ENCODE data around the gene ZMYND11. TPM values are rescaled to one million over a fixed set of nuclear protein-coding genes. Genes with fewer than 3 reads are reported as not detected.

The ZMYND11 gene
- polyA plus RNA-seq, 1 of the 3 experiments (the other 2 are of a cell fraction): 33.1 TPM

DNA sequence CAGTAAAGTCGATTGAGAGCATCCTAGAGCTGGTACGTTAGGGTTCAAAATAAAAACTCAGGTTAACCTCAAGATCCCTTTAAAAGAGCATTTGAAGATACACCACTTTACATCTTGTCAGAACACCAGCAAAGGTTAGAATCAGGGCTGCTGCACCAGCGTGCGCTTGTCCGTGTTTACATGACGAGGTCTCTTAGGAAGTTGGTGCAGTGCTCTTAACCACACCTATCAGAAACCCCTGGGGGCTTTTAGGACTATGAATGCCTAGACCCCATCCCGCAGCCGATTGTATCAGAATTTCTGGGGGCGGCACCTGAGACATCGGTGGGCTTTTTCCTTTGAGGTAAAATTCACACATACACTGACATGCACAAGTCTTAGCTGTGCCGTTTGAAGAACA lies 97.6 kb downstream of the ZMYND11 start:
- no peaks in the 10 kb centered on the region for H3K9me2 ChIP-seq
- 95% methylated on average over 11 of the region's 11 CpGs for WGBS (ENCODE audit: low lambda C conversion rate)
- no peak overlapping the region for H3K9ac ChIP-seq
- H3K79me2 ChIP-seq (ENCODE audit: insufficient read depth): no peaks in the 10 kb centered on the region; the same call in 1 of the 2 replicates
- TF ChIP-seq MEF2A (IDR thresholded peaks at IDR 0.05; ENCODE audit: borderline replicate concordance, low read depth) (no peak), RXRA (IDR thresholded peaks at IDR 0.05; ENCODE audit: borderline replicate concordance, low read depth) (no peak), FOXJ3 (CRISPR knock-in tag; IDR thresholded peaks at IDR 0.05) (no peak), RCOR1 (IDR thresholded peaks at IDR 0.05; ENCODE audit: low read length) (no peak), MXI1 (IDR thresholded peaks at IDR 0.05; ENCODE audit: low read depth, low read length) (no peak), GATA2 (CRISPR knock-in tag; IDR thresholded peaks at IDR 0.05) (no peak)
- no peak overlapping the region for H2AFZ ChIP-seq (ENCODE audit: low read depth)
- H3K4me2 ChIP-seq: no peak overlapping the region
- ChIA-PET CTCF (no interaction called here), POLR2A (no interaction called here)
- no peaks in the 10 kb centered on the region for H3K9me3 ChIP-seq
- peaks cover 17 to 22% of the 10 kb centered on the region in 2 experiments for H3K36me3 ChIP-seq (replicated peaks in 1 of 2; ENCODE audit: control insufficient read depth in 1 of 2, insufficient read depth in 2 of 2, low read length in 1 of 2)
- no peak overlapping the region for H3K4me3 ChIP-seq (ENCODE audit: low read depth in 2 of 2, low read length in 1 of 2)
- H3K27me3 ChIP-seq (ENCODE audit: insufficient read depth): no peaks in the 10 kb centered on the region
- peaks cover 0 to 8% of the 10 kb centered on the region in 2 experiments; a peak in 2 of 4 replicates for H3K4me1 ChIP-seq (ENCODE audit: control insufficient read depth in 1 of 2, insufficient read depth in 2 of 2, low read depth in 1 of 2, low read length in 1 of 2)
- H3F3A ChIP-seq (replicated peaks; ENCODE audit: insufficient read depth): peaks cover 7% of the 10 kb centered on the region
- no peaks in the 10 kb centered on the region for H4K20me1 ChIP-seq (ENCODE audit: insufficient read depth)
- H3K27ac ChIP-seq (ENCODE audit: low read depth in 2 of 2, low read length in 1 of 2): no peak overlapping the region
- DNase-seq: no peak

DNA sequence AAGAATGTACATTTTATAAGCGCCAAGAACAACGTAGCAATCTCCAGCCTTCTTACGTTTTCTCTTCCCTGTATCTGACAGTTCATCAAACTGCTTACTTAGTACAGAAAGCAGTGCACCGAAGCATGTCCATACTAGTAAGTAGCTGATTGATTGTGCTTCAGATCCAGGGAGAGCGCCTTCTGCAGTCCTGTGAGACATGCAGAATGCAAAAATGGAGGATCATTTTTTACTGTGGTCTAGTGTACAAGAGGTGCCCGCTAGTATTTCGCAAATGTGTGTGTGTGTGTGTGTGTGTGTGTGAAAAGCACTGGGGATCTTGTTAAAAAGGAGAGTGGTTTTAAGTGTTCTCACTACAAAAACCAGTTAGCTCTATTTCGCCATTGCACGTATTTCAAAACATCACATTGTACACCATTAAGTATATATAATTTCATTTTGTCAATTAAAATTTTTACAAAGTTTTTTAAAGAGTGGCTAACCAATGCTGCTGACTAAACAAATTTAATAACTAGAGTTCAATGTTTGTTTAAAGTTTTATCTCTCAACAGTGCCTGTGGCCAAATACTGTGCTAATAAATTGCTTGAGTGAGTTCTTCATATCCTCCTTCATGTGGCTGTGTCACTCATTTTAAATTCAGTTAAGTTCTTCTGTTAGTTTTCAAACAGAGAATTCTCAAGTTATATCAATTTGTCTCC lies 99.6 kb downstream of the ZMYND11 start:
- POLR2A ChIA-PET: no interaction called here
- 87% methylated on average over 9 of the region's 9 CpGs for WGBS (ENCODE audit: low lambda C conversion rate)

More for the DNA sequence above, 99.6 kb downstream of the ZMYND11 start:
- Histone ChIP-seq H3K9me3 (no peaks in the 10 kb centered on the region), H3K4me1 (ENCODE audit: control insufficient read depth in 1 of 2, insufficient read depth in 2 of 2, low read depth in 1 of 2, low read length in 1 of 2) (peaks cover 0 to 8% of the 10 kb centered on the region in 2 experiments; a peak in 2 of 4 replicates), H3K27me3 (ENCODE audit: insufficient read depth) (no peaks in the 10 kb centered on the region), H3K9ac (no peak overlapping the region), H3K27ac (ENCODE audit: low read depth in 2 of 2, low read length in 1 of 2) (peak overlapping the region in 1 of 2 experiments; percentile 7; a peak in 1 of 4 replicates), H3K36me3 (replicated peaks in 1 of 2; ENCODE audit: control insufficient read depth in 1 of 2, insufficient read depth in 2 of 2, low read length in 1 of 2) (peaks cover 30 to 36% of the 10 kb centered on the region in 2 experiments), H3K79me2 (ENCODE audit: insufficient read depth) (no peaks in the 10 kb centered on the region; the same call in 1 of the 2 replicates), H3K4me2 (no peak overlapping the region), H3K9me2 (no peaks in the 10 kb centered on the region), H3F3A (replicated peaks; ENCODE audit: insufficient read depth) (peaks cover 7% of the 10 kb centered on the region), H3K4me3 (ENCODE audit: low read depth in 2 of 2, low read length in 1 of 2) (no peak overlapping the region), H4K20me1 (ENCODE audit: insufficient read depth) (no peaks in the 10 kb centered on the region), H2AFZ (ENCODE audit: low read depth) (no peak overlapping the region)
- DNase-seq: no peak
- no peak for TF ChIP-seq RFX5 (IDR thresholded peaks at IDR 0.05; ENCODE audit: low read length)
- TF ChIP-seq EZH2phosphoT487 (IDR thresholded peaks at IDR 0.05; ENCODE audit: borderline replicate concordance, low read depth): no peak
- no peak for TF ChIP-seq JUND (IDR thresholded peaks at IDR 0.05)
- no peak for TF ChIP-seq SMC3 (IDR thresholded peaks at IDR 0.05; ENCODE audit: low read depth, low read length)
- TF ChIP-seq, protein P1, sequence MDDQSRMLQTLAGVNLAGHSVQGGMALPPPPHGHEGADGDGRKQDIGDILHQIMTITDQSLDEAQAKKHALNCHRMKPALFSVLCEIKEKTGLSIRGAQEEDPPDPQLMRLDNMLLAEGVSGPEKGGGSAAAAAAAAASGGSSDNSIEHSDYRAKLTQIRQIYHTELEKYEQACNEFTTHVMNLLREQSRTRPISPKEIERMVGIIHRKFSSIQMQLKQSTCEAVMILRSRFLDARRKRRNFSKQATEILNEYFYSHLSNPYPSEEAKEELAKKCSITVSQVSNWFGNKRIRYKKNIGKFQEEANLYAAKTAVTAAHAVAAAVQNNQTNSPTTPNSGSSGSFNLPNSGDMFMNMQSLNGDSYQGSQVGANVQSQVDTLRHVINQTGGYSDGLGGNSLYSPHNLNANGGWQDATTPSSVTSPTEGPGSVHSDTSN (IDR thresholded peaks at IDR 0.05): no peak
- TF ChIP-seq, protein P2, sequence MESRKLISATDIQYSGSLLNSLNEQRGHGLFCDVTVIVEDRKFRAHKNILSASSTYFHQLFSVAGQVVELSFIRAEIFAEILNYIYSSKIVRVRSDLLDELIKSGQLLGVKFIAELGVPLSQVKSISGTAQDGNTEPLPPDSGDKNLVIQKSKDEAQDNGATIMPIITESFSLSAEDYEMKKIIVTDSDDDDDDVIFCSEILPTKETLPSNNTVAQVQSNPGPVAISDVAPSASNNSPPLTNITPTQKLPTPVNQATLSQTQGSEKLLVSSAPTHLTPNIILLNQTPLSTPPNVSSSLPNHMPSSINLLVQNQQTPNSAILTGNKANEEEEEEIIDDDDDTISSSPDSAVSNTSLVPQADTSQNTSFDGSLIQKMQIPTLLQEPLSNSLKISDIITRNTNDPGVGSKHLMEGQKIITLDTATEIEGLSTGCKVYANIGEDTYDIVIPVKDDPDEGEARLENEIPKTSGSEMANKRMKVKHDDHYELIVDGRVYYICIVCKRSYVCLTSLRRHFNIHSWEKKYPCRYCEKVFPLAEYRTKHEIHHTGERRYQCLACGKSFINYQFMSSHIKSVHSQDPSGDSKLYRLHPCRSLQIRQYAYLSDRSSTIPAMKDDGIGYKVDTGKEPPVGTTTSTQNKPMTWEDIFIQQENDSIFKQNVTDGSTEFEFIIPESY (IDR thresholded peaks at IDR 0.05; ENCODE audit: borderline replicate concordance, low read depth): no peak
- no peak for TF ChIP-seq SIN3A (IDR thresholded peaks at IDR 0.05; ENCODE audit: borderline replicate concordance, low read depth, low read length)
- TF ChIP-seq, protein P3, sequence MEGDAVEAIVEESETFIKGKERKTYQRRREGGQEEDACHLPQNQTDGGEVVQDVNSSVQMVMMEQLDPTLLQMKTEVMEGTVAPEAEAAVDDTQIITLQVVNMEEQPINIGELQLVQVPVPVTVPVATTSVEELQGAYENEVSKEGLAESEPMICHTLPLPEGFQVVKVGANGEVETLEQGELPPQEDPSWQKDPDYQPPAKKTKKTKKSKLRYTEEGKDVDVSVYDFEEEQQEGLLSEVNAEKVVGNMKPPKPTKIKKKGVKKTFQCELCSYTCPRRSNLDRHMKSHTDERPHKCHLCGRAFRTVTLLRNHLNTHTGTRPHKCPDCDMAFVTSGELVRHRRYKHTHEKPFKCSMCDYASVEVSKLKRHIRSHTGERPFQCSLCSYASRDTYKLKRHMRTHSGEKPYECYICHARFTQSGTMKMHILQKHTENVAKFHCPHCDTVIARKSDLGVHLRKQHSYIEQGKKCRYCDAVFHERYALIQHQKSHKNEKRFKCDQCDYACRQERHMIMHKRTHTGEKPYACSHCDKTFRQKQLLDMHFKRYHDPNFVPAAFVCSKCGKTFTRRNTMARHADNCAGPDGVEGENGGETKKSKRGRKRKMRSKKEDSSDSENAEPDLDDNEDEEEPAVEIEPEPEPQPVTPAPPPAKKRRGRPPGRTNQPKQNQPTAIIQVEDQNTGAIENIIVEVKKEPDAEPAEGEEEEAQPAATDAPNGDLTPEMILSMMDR (IDR thresholded peaks at IDR 0.05): no peak
- TF ChIP-seq TCF12 (IDR thresholded peaks at IDR 0.05): no peak
- TF ChIP-seq GABPA (IDR thresholded peaks at IDR 0.05; ENCODE audit: low read depth): no peak
- TF ChIP-seq EP300 (IDR thresholded peaks at IDR 0.05; ENCODE audit: borderline replicate concordance in 1 of 2, low read depth in 1 of 2, low read length in 1 of 2): no peak
- TF ChIP-seq RCOR1 (IDR thresholded peaks at IDR 0.05; ENCODE audit: low read length): no peak
- no peak for TF ChIP-seq NRF1 (IDR thresholded peaks at IDR 0.05; ENCODE audit: low read depth, low read length)
- TF ChIP-seq YY1 (IDR thresholded peaks at IDR 0.05; ENCODE audit: low read depth): no peak
- TF ChIP-seq RAD21 (IDR thresholded peaks at IDR 0.05; ENCODE audit: low read length): no peak
- no peak for TF ChIP-seq MXI1 (IDR thresholded peaks at IDR 0.05; ENCODE audit: low read depth, low read length)
- no peak for TF ChIP-seq GATA2 (CRISPR knock-in tag; IDR thresholded peaks at IDR 0.05)
- TF ChIP-seq POLR2AphosphoS5 (IDR thresholded peaks at IDR 0.05; ENCODE audit: low read depth, low read length): no peak
- CTCF ChIA-PET: no interaction called here

Data from SK-N-SH (cell line).